Body of pancreas (tissue), 4 donors: ENCODE measurements around the gene WBP2NL. TPM values are rescaled to one million over a fixed set of nuclear protein-coding genes. Genes with fewer than 3 reads are reported as not detected.

Source experiments
- ATAC-seq: fragments of 150-250 bp; one replicate; pipeline ENCODE4 v1.9.1; 2016
- DNase-seq, 4 donors: peaks; one replicate each; pipeline ENCODE4 v3.0.0-alpha.2; 2019
- H3K27ac ChIP-seq, 4 donors: fragments of 200-600 bp; sonication (generic); 1 replicate in 3 of 4; 2 replicates in 1 of 4; pipeline versions ENCODE4 v1.5.1 to v1.6.1; 2016 to 2019; ENCODE audit warnings: mild to moderate bottlenecking in 1 of 4, mixed read lengths in 1 of 4, moderate library complexity in 1 of 4
- H3K27me3 ChIP-seq, 2 donors: fragments of 200-600 bp; sonication (generic); one replicate each; pipeline ENCODE4 v1.6.0; 2016; ENCODE audit warnings: mild to moderate bottlenecking in 1 of 2
- H3K36me3 ChIP-seq, 2 donors: fragments of 200-600 bp; sonication (generic); replicated peaks in 1 of 2; 2 replicates each; pipeline ENCODE4 v1.5.1; 2016; ENCODE audit warnings: low read depth in 2 of 2; ENCODE audit not compliant: insufficient read depth in 1 of 2
- H3K4me1 ChIP-seq: fragments of 200-600 bp; sonication (generic); one replicate; pipeline ENCODE4 v1.6.0; 2016
- H3K4me3 ChIP-seq, 2 donors: fragments of 200-600 bp; sonication (generic); 1 replicate in 1 of 2; 2 replicates in 1 of 2; pipeline ENCODE4 v1.5.1; 2016 to 2019
- H3K9me3 ChIP-seq, 3 donors: fragments of 200-600 bp; sonication (generic); 1 replicate in 2 of 3; 2 replicates in 1 of 3; pipeline ENCODE4 v1.5.1; 2016
- POLR2A ChIP-seq, 3 donors: fragments of 450-650 bp; IDR thresholded peaks; one replicate each; pipeline ENCODE4 v1.6.1; 2016; ENCODE audit warnings: antibody characterized with exemption in 3 of 3, mild to moderate bottlenecking in 2 of 3
- WGBS, 2 donors: methylation state at CpG; one replicate each; pipeline ENCODE4 v1.1.5; 2017; 5-methylcytosine and 5-hydroxymethylcytosine counted together
- intact Hi-C: fragments of 100-400 bp; cut with DNase I; formaldehyde crosslinking; loops from one replicate; pipeline ENCODE4 v1.15.1; 2023
- total RNA-seq, 2 donors: library from RNA; depleted of rRNA; stranded (reverse); fragments of >200 nt; gene quantifications; one replicate each; pipeline ENCODE4 v1.1.0, GENCODE V29; 2016
- TF ChIP-seq, protein P1 (sequence below), 7 experiments: fragments of 450-650 bp in 4 of 7; fragments of 200-600 bp in 3 of 7; sonication (generic) in 3 of 7; IDR thresholded peaks; one replicate each; pipeline ENCODE4 v1.5.1; 2016 to 2019; ENCODE audit warnings: antibody characterized with exemption in 7 of 7

The WBP2NL gene
- total RNA-seq, 2 donors from 2014 or later: 5.2 to 11.2 TPM

DNA sequence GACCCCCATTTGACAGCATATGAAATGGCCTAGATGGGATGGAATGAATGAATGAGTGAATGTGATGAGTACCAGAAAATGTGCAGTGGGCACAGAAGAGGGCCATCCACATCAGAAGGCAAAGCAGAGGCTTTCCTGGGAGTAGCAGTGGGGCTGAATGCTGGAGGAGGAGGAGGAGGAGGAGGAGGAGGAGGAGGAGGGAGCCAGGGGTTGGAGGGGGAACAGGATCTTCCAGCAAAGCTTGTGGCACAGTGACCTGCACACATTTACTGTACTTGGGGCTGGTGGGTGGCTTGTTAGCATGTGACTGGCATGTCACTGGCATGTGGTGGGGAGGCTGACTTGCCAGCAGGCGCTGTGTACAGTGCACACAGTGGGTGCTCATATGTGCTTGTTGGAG, 19.9 kb upstream of the WBP2NL start:
- 86 to 93% methylated on average over 1 of the region's 1 CpG for WGBS, 2 donors
- H3K4me1 ChIP-seq: peaks cover 12% of the 10 kb centered on the region
- H3K9me3 ChIP-seq: no peaks in the 10 kb centered on the region
- intact Hi-C loops: no loop called here
- H3K27ac ChIP-seq: no peak overlapping the region
- DNase-seq (no peak), ATAC-seq (no peak)
- H3K36me3 ChIP-seq: no peaks in the 10 kb centered on the region
- TF ChIP-seq POLR2A (IDR thresholded peaks at IDR 0.05): no peak
- TF ChIP-seq, protein P1, sequence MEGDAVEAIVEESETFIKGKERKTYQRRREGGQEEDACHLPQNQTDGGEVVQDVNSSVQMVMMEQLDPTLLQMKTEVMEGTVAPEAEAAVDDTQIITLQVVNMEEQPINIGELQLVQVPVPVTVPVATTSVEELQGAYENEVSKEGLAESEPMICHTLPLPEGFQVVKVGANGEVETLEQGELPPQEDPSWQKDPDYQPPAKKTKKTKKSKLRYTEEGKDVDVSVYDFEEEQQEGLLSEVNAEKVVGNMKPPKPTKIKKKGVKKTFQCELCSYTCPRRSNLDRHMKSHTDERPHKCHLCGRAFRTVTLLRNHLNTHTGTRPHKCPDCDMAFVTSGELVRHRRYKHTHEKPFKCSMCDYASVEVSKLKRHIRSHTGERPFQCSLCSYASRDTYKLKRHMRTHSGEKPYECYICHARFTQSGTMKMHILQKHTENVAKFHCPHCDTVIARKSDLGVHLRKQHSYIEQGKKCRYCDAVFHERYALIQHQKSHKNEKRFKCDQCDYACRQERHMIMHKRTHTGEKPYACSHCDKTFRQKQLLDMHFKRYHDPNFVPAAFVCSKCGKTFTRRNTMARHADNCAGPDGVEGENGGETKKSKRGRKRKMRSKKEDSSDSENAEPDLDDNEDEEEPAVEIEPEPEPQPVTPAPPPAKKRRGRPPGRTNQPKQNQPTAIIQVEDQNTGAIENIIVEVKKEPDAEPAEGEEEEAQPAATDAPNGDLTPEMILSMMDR (IDR thresholded peaks at IDR 0.05): no peak
- H3K4me3 ChIP-seq: no peak overlapping the region
- H3K27me3 ChIP-seq: peaks cover 0 to 8% of the 10 kb centered on the region in 2 donors

DNA sequence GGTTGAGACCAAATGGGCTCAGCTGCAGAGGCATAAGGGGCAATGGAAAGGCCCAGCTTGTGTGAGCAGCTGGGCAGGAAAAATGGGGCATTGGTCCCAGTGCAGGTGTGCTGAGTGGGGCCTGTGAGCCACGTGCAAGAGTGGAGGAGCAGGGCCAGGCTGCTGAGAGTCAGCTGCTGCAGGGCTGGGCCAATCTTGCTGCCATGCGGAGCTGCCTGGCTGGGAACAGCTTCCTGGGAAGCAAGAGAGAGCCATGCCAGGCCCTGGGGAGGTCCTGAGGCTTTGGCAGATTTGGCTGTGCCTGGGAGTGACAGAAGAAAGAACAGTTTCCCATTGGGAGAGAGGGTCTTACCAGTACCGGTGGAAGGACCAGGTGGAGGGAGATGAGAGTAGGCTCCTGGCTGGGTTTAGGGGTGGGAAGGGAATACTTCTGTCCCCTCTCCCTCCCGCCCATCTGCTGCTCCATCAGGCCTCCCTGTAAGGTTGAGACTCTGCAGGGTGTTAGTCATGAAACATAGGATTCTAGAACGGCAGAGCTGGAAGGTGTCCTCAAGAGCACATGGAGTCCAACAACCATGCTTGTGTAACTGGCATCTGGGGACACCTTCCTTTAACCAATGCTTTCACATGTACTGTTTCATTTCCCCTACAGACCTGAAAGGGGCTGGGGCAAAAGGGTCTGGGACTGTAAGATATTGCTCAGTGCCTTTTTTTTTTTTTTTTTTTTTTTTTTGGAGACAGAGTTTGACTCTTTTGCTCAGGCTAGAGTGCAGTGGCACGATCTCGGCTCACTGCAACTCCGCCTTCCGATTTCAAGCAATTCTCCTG, 19.0 kb upstream of the WBP2NL start:
- Histone ChIP-seq H3K27ac (no peak overlapping the region), H3K27me3 (peaks cover 0 to 8% of the 10 kb centered on the region in 2 donors), H3K36me3 (no peaks in the 10 kb centered on the region), H3K4me1 (peaks cover 12% of the 10 kb centered on the region), H3K9me3 (no peaks in the 10 kb centered on the region), H3K4me3 (no peak overlapping the region)
- ATAC-seq (no peak), DNase-seq (no peak)
- intact Hi-C loops: no loop called here
- TF ChIP-seq, protein P1 (IDR thresholded peaks at IDR 0.05): no peak
- TF ChIP-seq POLR2A (IDR thresholded peaks at IDR 0.05): no peak
- WGBS, 2 donors: 68 to 86% methylated on average over 8 to 9 of the region's 9 CpGs

DNA sequence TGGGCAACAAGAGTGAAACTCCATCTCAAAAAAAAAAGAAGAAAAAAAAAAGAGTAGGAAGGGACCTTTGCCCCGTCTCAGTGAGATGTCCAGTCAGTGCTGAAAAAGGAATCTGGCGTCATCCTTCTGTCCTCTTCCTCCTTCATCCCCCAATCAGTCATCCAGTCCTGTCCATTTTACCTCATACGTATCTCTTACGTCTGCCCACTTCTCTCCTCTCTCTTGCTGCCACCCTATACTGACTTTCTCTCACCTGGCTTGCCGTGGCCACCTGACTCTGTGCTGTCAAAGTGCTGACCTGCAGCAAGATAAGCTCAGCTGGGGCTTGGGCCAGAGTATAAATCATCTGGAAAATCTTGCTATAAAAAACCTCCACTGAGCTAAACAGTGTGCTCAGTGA, 15.7 kb upstream of the WBP2NL start:
- intact Hi-C loops: no loop called here
- 52 to 56% methylated on average over 5 of the region's 5 CpGs for WGBS, 2 donors
- no peak overlapping the region for H3K4me3 ChIP-seq
- H3K9me3 ChIP-seq: no peaks in the 10 kb centered on the region
- no peak for TF ChIP-seq POLR2A (IDR thresholded peaks at IDR 0.05)
- TF ChIP-seq, protein P1 (IDR thresholded peaks at IDR 0.05): no peak
- no peaks in the 10 kb centered on the region for H3K4me1 ChIP-seq
- no peaks in the 10 kb centered on the region for H3K27me3 ChIP-seq
- peak overlapping the region in 1 of 4 donors; percentile 16 for H3K27ac ChIP-seq
- peak; percentile 21 for ATAC-seq
- no peaks in the 10 kb centered on the region for H3K36me3 ChIP-seq
- DNase-seq: no peak

DNA sequence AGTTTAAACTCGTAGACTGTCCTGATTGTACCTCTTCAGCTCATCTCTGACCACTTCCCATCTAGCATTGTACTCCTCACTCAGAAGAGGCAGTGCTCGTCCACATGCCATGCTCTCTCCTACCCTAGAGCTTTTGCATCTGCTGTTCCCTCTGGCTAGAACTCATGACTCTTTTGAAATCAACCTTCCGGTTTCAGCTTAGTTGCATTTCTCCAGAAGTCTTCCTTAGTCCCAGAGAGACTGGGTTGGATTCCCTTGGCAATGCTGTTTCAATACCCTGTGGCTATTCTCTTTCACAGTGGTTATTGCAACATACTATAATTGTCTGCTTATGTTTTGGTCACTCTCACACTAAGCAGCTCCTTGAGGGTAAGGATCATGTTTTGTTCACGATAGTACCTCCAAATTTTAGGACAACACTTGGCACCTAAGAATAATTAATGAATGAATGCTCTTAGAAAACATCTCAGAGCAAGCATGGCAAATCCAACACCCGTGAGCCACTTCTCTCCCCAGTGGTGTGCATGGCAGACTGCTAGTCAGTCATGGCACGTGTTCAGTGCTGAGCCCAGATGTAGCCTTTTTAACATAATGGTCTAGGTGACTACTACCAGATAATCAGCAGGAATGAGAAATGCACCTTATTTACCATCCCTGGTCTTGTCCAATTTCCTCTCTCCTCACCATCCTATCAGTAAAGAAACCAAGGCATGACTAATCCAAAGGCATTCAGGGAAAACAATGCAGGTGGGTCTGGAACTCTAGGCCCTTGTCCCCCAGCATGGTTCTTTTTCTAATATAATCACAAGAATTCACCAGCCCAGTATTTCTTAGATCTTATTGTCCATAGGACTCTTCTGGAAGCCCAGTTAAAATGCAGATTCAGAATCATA, 14.8 kb upstream of the WBP2NL start:
- WGBS, 2 donors: 65 to 76% methylated on average over 6 of the region's 6 CpGs
- intact Hi-C loops: no loop called here
- H3K36me3 ChIP-seq: no peaks in the 10 kb centered on the region

More for the DNA sequence above, 14.8 kb upstream of the WBP2NL start:
- no peak for ATAC-seq
- no peak for DNase-seq
- H3K9me3 ChIP-seq: no peaks in the 10 kb centered on the region
- no peaks in the 10 kb centered on the region for H3K27me3 ChIP-seq
- no peak overlapping the region for H3K4me3 ChIP-seq
- no peaks in the 10 kb centered on the region for H3K4me1 ChIP-seq
- TF ChIP-seq, protein P1 (IDR thresholded peaks at IDR 0.05): no peak
- peak overlapping the region in 1 of 4 donors; percentile 16 for H3K27ac ChIP-seq
